Uterus (tissue), 4 donors: ENCODE data around the gene LRRC26. TPM values are rescaled to one million over a fixed set of nuclear protein-coding genes. Genes with fewer than 3 reads are reported as not detected.
A peak's percentile ranks its signal among the peaks of the same experiment; 100 is the strongest.

Experiments
- DNase-seq, 2 donors: peaks; one replicate each; pipeline ENCODE4 v3.0.0-alpha.2; 2019 to 2020
- H3K27ac ChIP-seq, 2 donors: fragments of 200-600 bp; sonication (generic); 1 replicate in 1 of 2; 2 replicates in 1 of 2; pipeline ENCODE4 v1.5.1; 2016 to 2018
- H3K27me3 ChIP-seq, 2 donors: fragments of 200-600 bp; sonication (generic); one replicate each; pipeline ENCODE4 v1.5.1; 2018 to 2019; ENCODE audit warnings: control low read depth in 1 of 2
- H3K36me3 ChIP-seq, 2 donors: fragments of 200-600 bp; sonication (generic); one replicate each; pipeline ENCODE4 v1.5.1; 2019; ENCODE audit warnings: control low read depth in 1 of 2
- H3K4me1 ChIP-seq, 2 donors: fragments of 200-600 bp; sonication (generic); one replicate each; pipeline ENCODE4 v1.5.1; 2018 to 2019; ENCODE audit warnings: control low read depth in 1 of 2
- H3K4me3 ChIP-seq, 2 donors: fragments of 200-600 bp; sonication (generic); 1 replicate in 1 of 2; 2 replicates in 1 of 2; pipeline ENCODE4 v1.5.1; 2018 to 2019; ENCODE audit warnings: mild to moderate bottlenecking in 1 of 2
- H3K9me3 ChIP-seq, 2 donors: fragments of 200-600 bp; sonication (generic); one replicate each; pipeline ENCODE4 v1.5.1; 2019; ENCODE audit warnings: control low read depth in 1 of 2
- POLR2A ChIP-seq, 2 donors: fragments of 450-650 bp; IDR thresholded peaks; one replicate each; pipeline ENCODE4 v1.6.1; 2016; ENCODE audit warnings: antibody characterized with exemption in 2 of 2, mild to moderate bottlenecking in 1 of 2, moderate library complexity in 1 of 2
- intact Hi-C: fragments of 100-400 bp; cut with DNase I; formaldehyde crosslinking; loops from one replicate; pipeline ENCODE4 v1.15.1; 2023; ENCODE audit warnings: low total_unique reads
- total RNA-seq, 4 donors: library from RNA; depleted of rRNA in 3 of 4; stranded (reverse); fragments of >200 nt in 3 of 4; gene quantifications; one replicate each; pipeline versions ENCODE4 v1.1.0 to v1.2.4, GENCODE V29; 2014 to 2023
- TF ChIP-seq, protein P1 (sequence below), 4 experiments: fragments of 200-600 bp in 2 of 4; fragments of 450-650 bp in 2 of 4; sonication (generic) in 2 of 4; IDR thresholded peaks; one replicate each; pipeline ENCODE4 v1.5.1; 2016 to 2019; ENCODE audit warnings: antibody characterized with exemption in 4 of 4, mild to moderate bottlenecking in 2 of 4, moderate library complexity in 1 of 4
- donor health status: DM: yes; HTN: yes; CAD: no.

The LRRC26 gene
- total RNA-seq, 4 donors from 2014 or later, result 0.29 TPM; not detected in 3

DNA sequence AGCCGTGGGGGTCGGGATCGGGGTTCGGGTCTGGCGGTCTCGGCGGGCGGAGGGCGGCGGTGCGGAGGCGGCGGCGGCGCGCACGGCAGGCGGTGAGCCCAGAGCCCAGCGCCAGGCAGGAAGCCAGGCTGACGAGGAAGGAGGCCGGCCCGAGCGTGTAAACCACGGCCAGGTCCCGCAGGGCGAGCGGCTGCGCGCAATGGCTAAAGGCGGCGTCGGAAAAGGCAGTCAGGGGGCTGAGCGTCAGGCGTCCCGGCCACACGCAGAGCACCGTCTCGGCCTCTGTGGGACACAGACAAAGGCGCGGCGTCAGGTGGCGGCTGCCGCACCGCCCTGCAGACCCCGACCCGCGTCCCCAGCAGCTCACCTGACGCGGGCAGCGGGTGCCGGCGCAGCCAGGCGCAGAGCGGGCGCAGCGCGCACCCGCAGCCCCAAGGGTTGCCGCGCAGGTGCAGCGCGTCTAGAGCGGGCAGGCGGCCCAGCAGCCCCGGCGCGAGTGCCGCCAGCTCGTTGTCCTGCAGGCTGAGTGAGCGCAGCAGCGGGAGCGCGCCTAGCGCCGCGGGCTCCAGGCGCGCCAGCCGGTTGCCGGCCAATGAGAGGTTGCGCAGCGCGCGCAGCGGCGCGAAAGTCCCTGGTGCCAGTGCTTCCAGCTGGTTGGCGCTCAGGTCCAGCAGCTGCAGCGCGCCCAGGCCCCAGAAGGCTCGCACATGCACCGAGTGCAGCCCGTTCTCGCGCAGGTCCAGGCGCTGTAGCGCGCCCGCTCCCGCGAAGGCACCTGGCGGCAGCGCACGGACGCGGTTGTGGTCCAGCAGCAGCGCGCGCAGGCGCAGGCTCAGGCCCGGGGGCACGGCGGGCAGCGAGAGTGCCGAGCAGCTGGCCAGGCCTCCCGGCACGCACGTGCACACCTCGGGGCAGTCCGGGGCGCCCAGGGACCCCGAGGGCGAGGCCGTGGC is 671 bp downstream of the LRRC26 start:
- TF ChIP-seq, protein P1, sequence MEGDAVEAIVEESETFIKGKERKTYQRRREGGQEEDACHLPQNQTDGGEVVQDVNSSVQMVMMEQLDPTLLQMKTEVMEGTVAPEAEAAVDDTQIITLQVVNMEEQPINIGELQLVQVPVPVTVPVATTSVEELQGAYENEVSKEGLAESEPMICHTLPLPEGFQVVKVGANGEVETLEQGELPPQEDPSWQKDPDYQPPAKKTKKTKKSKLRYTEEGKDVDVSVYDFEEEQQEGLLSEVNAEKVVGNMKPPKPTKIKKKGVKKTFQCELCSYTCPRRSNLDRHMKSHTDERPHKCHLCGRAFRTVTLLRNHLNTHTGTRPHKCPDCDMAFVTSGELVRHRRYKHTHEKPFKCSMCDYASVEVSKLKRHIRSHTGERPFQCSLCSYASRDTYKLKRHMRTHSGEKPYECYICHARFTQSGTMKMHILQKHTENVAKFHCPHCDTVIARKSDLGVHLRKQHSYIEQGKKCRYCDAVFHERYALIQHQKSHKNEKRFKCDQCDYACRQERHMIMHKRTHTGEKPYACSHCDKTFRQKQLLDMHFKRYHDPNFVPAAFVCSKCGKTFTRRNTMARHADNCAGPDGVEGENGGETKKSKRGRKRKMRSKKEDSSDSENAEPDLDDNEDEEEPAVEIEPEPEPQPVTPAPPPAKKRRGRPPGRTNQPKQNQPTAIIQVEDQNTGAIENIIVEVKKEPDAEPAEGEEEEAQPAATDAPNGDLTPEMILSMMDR (IDR thresholded peaks at IDR 0.05), result no peak
- no peak for TF ChIP-seq POLR2A (IDR thresholded peaks at IDR 0.05)
- DNase-seq, result no peak
- Histone ChIP-seq H3K4me3 (peak overlapping the region in 1 of 2 donors; percentile 11), H3K9me3 (no peaks in the 10 kb centered on the region), H3K27me3 (peaks cover 28 to 45% of the 10 kb centered on the region in 2 donors), H3K36me3 (no peaks in the 10 kb centered on the region), H3K4me1 (peaks cover 4 to 21% of the 10 kb centered on the region in 2 donors), H3K27ac (no peak overlapping the region)
- intact Hi-C loops, result no loop called here

DNA sequence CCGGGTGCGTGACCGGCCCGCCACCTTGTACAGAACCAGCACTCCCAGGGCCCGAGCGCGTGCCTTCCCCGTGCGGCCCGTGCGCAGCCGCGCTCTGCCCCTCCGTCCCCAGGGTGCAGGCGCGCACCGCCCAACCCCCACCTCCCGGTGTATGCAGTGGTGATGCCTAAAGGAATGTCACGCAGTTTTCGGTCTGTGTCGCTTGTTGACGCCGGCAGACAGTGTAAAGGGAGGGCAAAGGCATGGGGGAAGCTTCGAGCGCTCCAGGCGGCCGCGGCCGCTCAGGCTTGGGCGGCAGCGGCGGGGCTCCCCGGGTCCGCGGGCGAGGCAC is 1.3 kb downstream of the LRRC26 start:
- H3K27ac ChIP-seq, result no peak overlapping the region
- TF ChIP-seq POLR2A (IDR thresholded peaks at IDR 0.05), result no peak
- TF ChIP-seq, protein P1 (IDR thresholded peaks at IDR 0.05), result no peak
- H3K9me3 ChIP-seq, result no peaks in the 10 kb centered on the region
- DNase-seq, result no peak
- intact Hi-C loops, result no loop called here
- H3K4me1 ChIP-seq, result peaks cover 4 to 21% of the 10 kb centered on the region in 2 donors
- H3K4me3 ChIP-seq, result peak overlapping the region in 1 of 2 donors; percentile 11
- no peaks in the 10 kb centered on the region for H3K36me3 ChIP-seq
- H3K27me3 ChIP-seq, result peaks cover 32 to 52% of the 10 kb centered on the region in 2 donors

DNA sequence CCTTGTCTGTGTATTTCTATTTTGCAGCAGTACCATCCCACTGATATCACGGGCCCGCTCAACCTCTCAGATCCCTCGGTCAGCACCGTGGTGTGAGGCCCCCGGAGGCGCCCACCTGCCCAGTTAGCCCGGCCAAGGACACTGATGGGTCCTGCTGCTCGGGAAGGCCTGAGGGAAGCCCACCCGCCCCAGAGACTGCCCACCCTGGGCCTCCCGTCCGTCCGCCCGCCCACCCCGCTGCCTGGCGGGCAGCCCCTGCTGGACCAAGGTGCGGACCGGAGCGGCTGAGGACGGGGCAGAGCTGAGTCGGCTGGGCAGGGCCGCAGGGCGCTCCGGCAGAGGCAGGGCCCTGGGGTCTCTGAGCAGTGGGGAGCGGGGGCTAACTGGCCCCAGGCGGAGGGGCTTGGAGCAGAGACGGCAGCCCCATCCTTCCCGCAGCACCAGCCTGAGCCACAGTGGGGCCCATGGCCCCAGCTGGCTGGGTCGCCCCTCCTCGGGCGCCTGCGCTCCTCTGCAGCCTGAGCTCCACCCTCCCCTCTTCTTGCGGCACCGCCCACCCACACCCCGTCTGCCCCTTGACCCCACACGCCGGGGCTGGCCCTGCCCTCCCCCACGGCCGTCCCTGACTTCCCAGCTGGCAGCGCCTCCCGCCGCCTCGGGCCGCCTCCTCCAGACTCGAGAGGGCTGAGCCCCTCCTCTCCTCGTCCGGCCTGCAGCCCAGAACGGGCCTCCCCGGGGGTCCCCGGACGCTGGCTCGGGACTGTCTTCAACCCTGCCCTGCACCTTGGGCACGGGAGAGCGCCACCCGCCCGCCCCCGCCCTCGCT is 1.9 kb downstream of the LRRC26 start:
- H3K27me3 ChIP-seq, result peaks cover 38 to 58% of the 10 kb centered on the region in 2 donors
- TF ChIP-seq, protein P1 (IDR thresholded peaks at IDR 0.05), result no peak
- TF ChIP-seq POLR2A (IDR thresholded peaks at IDR 0.05), result no peak
- DNase-seq, result no peak

DNA sequence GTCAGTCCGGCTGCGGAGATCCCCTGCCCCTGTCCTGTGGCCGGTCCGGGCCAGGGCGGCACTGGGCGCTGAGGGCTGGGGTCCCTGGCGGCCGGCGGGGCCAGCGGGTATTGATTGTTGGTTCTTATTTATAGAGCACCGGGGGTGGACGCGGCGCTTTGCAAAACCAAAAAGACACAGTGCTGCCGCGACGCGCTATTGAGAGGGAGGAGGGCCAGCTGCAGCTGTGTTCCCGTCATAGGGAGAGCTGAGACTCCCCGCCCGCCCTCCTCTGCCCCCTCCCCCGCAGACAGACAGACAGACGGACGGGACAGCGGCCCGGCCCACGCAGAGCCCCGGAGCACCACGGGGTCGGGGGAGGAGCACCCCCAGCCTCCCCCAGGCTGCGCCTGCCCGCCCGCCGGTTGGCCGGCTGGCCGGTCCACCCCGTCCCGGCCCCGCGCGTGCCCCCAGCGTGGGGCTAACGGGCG is 2.5 kb downstream of the LRRC26 start:
- H3K9me3 ChIP-seq, result no peaks in the 10 kb centered on the region
- H3K27ac ChIP-seq, result no peak overlapping the region
- peaks cover 4 to 28% of the 10 kb centered on the region in 2 donors for H3K4me1 ChIP-seq
- TF ChIP-seq, protein P1 (IDR thresholded peaks at IDR 0.05), result no peak
- TF ChIP-seq POLR2A (IDR thresholded peaks at IDR 0.05), result no peak
- no peak for DNase-seq
- no peak overlapping the region for H3K4me3 ChIP-seq
- H3K27me3 ChIP-seq, result peaks cover 42 to 64% of the 10 kb centered on the region in 2 donors
- intact Hi-C loops, result no loop called here
- H3K36me3 ChIP-seq, result no peaks in the 10 kb centered on the region

More for the DNA sequence above, 1.9 kb downstream of the LRRC26 start:
- H3K4me3 ChIP-seq, result peak overlapping the region in 1 of 2 donors; percentile 11
- intact Hi-C loops, result no loop called here
- no peaks in the 10 kb centered on the region for H3K9me3 ChIP-seq
- H3K4me1 ChIP-seq, result peaks cover 4 to 22% of the 10 kb centered on the region in 2 donors
- no peak overlapping the region for H3K27ac ChIP-seq
- H3K36me3 ChIP-seq, result no peaks in the 10 kb centered on the region
